Measurements from ENCODE around the gene PCCA. TPM values are rescaled to one million over a fixed set of nuclear protein-coding genes. Genes with fewer than 3 reads are reported as not detected.

The PCCA gene
- polyA plus RNA-seq, 1 donor: 20.0 TPM

- no peak overlapping the region for H3K4me3 ChIP-seq (ENCODE audit: low read length)
- no peak overlapping the region for H3K27ac ChIP-seq (ENCODE audit: low read length)
- no peak for DNase-seq
- no peaks in the 10 kb centered on the region for H3K4me1 ChIP-seq (ENCODE audit: control insufficient read depth, insufficient read depth, low read length)
- H3K36me3 ChIP-seq (ENCODE audit: control insufficient read depth, insufficient read depth, low read length): no peaks in the 10 kb centered on the region
- no peaks in the 10 kb centered on the region for H3K27me3 ChIP-seq (ENCODE audit: control insufficient read depth, insufficient read depth, low read length)
- H3K9me3 ChIP-seq (ENCODE audit: control insufficient read depth, low read depth, low read length): no peaks in the 10 kb centered on the region
- WGBS (ENCODE audit: insufficient coverage, low lambda C conversion rate): no CpG with 5 or more reads among the region's 2 CpGs
Measured at GRCh38 chr13:100340865-100341264, 252.0 kb downstream of the PCCA start.

DNA sequence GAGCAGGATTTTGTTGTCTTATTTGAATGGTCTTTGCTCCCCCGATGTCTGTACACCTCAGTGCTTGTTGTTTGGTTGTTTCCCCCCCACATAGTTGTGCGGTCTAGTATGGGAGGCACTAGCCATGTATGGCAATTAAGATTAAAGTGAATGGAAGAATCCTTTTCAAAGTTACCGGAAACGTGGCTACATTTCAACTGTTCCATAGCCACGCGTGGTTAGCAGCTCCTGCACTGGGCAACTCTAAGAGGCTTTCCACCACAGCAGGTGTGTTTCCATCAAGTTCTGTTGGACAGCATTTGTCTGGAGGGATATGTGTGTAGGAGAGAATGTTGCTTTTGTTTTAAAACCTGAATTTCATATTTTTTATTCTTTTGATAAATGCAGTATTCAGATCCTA, 252.4 kb downstream of the PCCA start:
- no CpG with 5 or more reads among the region's 6 CpGs for WGBS (ENCODE audit: insufficient coverage, low lambda C conversion rate)
- Histone ChIP-seq H3K4me1 (ENCODE audit: control insufficient read depth, insufficient read depth, low read length) (no peaks in the 10 kb centered on the region), H3K27ac (ENCODE audit: low read length) (no peak overlapping the region), H3K9me3 (ENCODE audit: control insufficient read depth, low read depth, low read length) (no peaks in the 10 kb centered on the region), H3K27me3 (ENCODE audit: control insufficient read depth, insufficient read depth, low read length) (no peaks in the 10 kb centered on the region), H3K4me3 (ENCODE audit: low read length) (no peak overlapping the region), H3K36me3 (ENCODE audit: control insufficient read depth, insufficient read depth, low read length) (no peaks in the 10 kb centered on the region)
- no peak for DNase-seq

- H3K9me3 ChIP-seq (ENCODE audit: control insufficient read depth, low read depth, low read length): no peaks in the 10 kb centered on the region
- H3K27me3 ChIP-seq (ENCODE audit: control insufficient read depth, insufficient read depth, low read length): no peaks in the 10 kb centered on the region
- DNase-seq: no peak
- no peaks in the 10 kb centered on the region for H3K4me1 ChIP-seq (ENCODE audit: control insufficient read depth, insufficient read depth, low read length)
- 93% methylated on average over 2 of the region's 4 CpGs for WGBS (ENCODE audit: insufficient coverage, low lambda C conversion rate)
- H3K4me3 ChIP-seq (ENCODE audit: low read length): no peak overlapping the region
- H3K36me3 ChIP-seq (ENCODE audit: control insufficient read depth, insufficient read depth, low read length): no peaks in the 10 kb centered on the region
- H3K27ac ChIP-seq (ENCODE audit: low read length): no peak overlapping the region
Measured at GRCh38 chr13:100344544-100344943, 255.7 kb downstream of the PCCA start.

- no peak overlapping the region for H3K27ac ChIP-seq (ENCODE audit: low read length)
- no peaks in the 10 kb centered on the region for H3K9me3 ChIP-seq (ENCODE audit: control insufficient read depth, low read depth, low read length)
- no peak for DNase-seq
- no peaks in the 10 kb centered on the region for H3K27me3 ChIP-seq (ENCODE audit: control insufficient read depth, insufficient read depth, low read length)
- H3K4me3 ChIP-seq (ENCODE audit: low read length): no peak overlapping the region
- H3K36me3 ChIP-seq (ENCODE audit: control insufficient read depth, insufficient read depth, low read length): no peaks in the 10 kb centered on the region
- 90% methylated on average over 2 of the region's 3 CpGs for WGBS (ENCODE audit: insufficient coverage, low lambda C conversion rate)
- H3K4me1 ChIP-seq (ENCODE audit: control insufficient read depth, insufficient read depth, low read length): no peaks in the 10 kb centered on the region
Measured at GRCh38 chr13:100347968-100348367, 259.1 kb downstream of the PCCA start.

DNA sequence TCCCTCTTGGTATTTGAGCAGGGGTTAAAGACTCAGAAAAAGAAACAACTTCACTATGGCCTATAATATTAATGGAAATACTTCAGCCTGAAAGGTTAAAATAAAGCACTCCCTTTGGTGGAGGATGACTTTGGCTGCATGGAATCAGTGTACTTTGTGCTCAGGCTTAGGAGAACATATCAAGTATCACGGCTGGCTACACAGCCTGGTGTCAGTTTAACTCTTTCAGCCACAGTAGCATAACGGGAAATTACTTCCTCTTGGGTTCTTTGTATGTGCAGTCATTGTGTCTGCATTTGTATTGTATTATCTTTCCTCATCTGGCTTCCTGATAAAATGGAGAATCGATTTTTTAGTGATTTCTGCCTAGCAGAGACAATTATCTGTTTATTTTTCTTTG, 260.7 kb downstream of the PCCA start:
- Histone ChIP-seq H3K4me3 (ENCODE audit: low read length) (no peak overlapping the region), H3K27me3 (ENCODE audit: control insufficient read depth, insufficient read depth, low read length) (no peaks in the 10 kb centered on the region), H3K36me3 (ENCODE audit: control insufficient read depth, insufficient read depth, low read length) (no peaks in the 10 kb centered on the region), H3K4me1 (ENCODE audit: control insufficient read depth, insufficient read depth, low read length) (no peaks in the 10 kb centered on the region), H3K27ac (ENCODE audit: low read length) (no peak overlapping the region), H3K9me3 (ENCODE audit: control insufficient read depth, low read depth, low read length) (no peaks in the 10 kb centered on the region)
- DNase-seq: no peak
- WGBS (ENCODE audit: insufficient coverage, low lambda C conversion rate): 58% methylated on average over 1 of the region's 3 CpGs

- Histone ChIP-seq H3K36me3 (ENCODE audit: control insufficient read depth, insufficient read depth, low read length) (no peaks in the 10 kb centered on the region), H3K9me3 (ENCODE audit: control insufficient read depth, low read depth, low read length) (no peaks in the 10 kb centered on the region), H3K4me1 (ENCODE audit: control insufficient read depth, insufficient read depth, low read length) (no peaks in the 10 kb centered on the region), H3K4me3 (ENCODE audit: low read length) (no peak overlapping the region), H3K27ac (ENCODE audit: low read length) (no peak overlapping the region), H3K27me3 (ENCODE audit: control insufficient read depth, insufficient read depth, low read length) (no peaks in the 10 kb centered on the region)
- no peak for DNase-seq
Measured at GRCh38 chr13:100350601-100351000, 261.7 kb downstream of the PCCA start.

- no CpG with 5 or more reads among the region's 1 CpG for WGBS (ENCODE audit: insufficient coverage, low lambda C conversion rate)
- Histone ChIP-seq H3K36me3 (ENCODE audit: control insufficient read depth, insufficient read depth, low read length) (no peaks in the 10 kb centered on the region), H3K27me3 (ENCODE audit: control insufficient read depth, insufficient read depth, low read length) (no peaks in the 10 kb centered on the region), H3K4me3 (ENCODE audit: low read length) (no peak overlapping the region), H3K9me3 (ENCODE audit: control insufficient read depth, low read depth, low read length) (no peaks in the 10 kb centered on the region), H3K4me1 (ENCODE audit: control insufficient read depth, insufficient read depth, low read length) (no peaks in the 10 kb centered on the region), H3K27ac (ENCODE audit: low read length) (no peak overlapping the region)
- DNase-seq: no peak
Measured at GRCh38 chr13:100356426-100356825, 267.5 kb downstream of the PCCA start.

- H3K27me3 ChIP-seq (ENCODE audit: control insufficient read depth, insufficient read depth, low read length): no peaks in the 10 kb centered on the region
- no peaks in the 10 kb centered on the region for H3K9me3 ChIP-seq (ENCODE audit: control insufficient read depth, low read depth, low read length)
- no peak overlapping the region for H3K27ac ChIP-seq (ENCODE audit: low read length)
- H3K4me1 ChIP-seq (ENCODE audit: control insufficient read depth, insufficient read depth, low read length): no peaks in the 10 kb centered on the region
- H3K36me3 ChIP-seq (ENCODE audit: control insufficient read depth, insufficient read depth, low read length): no peaks in the 10 kb centered on the region
- no peak for DNase-seq
- 33% methylated on average over 1 of the region's 3 CpGs for WGBS (ENCODE audit: insufficient coverage, low lambda C conversion rate)
- no peak overlapping the region for H3K4me3 ChIP-seq (ENCODE audit: low read length)
Measured at GRCh38 chr13:100356889-100357288, 268.0 kb downstream of the PCCA start.

- Histone ChIP-seq H3K36me3 (ENCODE audit: control insufficient read depth, insufficient read depth, low read length) (no peaks in the 10 kb centered on the region), H3K27ac (ENCODE audit: low read length) (no peak overlapping the region), H3K27me3 (ENCODE audit: control insufficient read depth, insufficient read depth, low read length) (no peaks in the 10 kb centered on the region), H3K9me3 (ENCODE audit: control insufficient read depth, low read depth, low read length) (no peaks in the 10 kb centered on the region), H3K4me3 (ENCODE audit: low read length) (no peak overlapping the region), H3K4me1 (ENCODE audit: control insufficient read depth, insufficient read depth, low read length) (no peaks in the 10 kb centered on the region)
- DNase-seq: no peak
- no CpG with 5 or more reads among the region's 1 CpG for WGBS (ENCODE audit: insufficient coverage, low lambda C conversion rate)
Measured at GRCh38 chr13:100357764-100358163, 268.9 kb downstream of the PCCA start.

DNA sequence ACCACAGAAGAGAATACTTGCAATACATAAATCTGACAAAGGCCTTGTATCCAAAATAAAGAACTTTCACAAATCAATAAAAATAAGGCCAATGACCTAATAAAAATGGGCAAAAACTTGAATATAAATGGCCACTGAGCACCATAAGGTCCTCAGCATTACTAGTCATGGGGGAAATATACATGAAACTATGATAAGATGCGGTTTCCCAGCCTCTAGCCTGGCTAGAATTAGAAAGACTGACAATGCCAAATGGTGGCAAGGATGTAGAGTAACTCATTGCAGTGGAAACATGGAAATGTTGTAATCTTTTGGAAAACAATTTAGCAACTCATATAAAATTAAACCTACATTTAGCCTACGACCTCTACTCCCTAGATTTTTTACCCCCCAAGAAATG, 272.6 kb downstream of the PCCA start:
- WGBS (ENCODE audit: insufficient coverage, low lambda C conversion rate): 100% methylated on average over 1 of the region's 2 CpGs
- no peaks in the 10 kb centered on the region for H3K4me1 ChIP-seq (ENCODE audit: control insufficient read depth, insufficient read depth, low read length)
- H3K36me3 ChIP-seq (ENCODE audit: control insufficient read depth, insufficient read depth, low read length): no peaks in the 10 kb centered on the region
- H3K9me3 ChIP-seq (ENCODE audit: control insufficient read depth, low read depth, low read length): no peaks in the 10 kb centered on the region
- H3K27me3 ChIP-seq (ENCODE audit: control insufficient read depth, insufficient read depth, low read length): no peaks in the 10 kb centered on the region
- no peak for DNase-seq
- H3K27ac ChIP-seq (ENCODE audit: low read length): no peak overlapping the region
- no peak overlapping the region for H3K4me3 ChIP-seq (ENCODE audit: low read length)

GRCh38 chr13:100362371-100362770, 273.5 kb downstream of the PCCA start:
- no peaks in the 10 kb centered on the region for H3K36me3 ChIP-seq (ENCODE audit: control insufficient read depth, insufficient read depth, low read length)
- H3K4me1 ChIP-seq (ENCODE audit: control insufficient read depth, insufficient read depth, low read length): no peaks in the 10 kb centered on the region
- no peak for DNase-seq
- H3K4me3 ChIP-seq (ENCODE audit: low read length): no peak overlapping the region
- WGBS (ENCODE audit: insufficient coverage, low lambda C conversion rate): no CpG with 5 or more reads among the region's 2 CpGs
- H3K27me3 ChIP-seq (ENCODE audit: control insufficient read depth, insufficient read depth, low read length): no peaks in the 10 kb centered on the region
- no peaks in the 10 kb centered on the region for H3K9me3 ChIP-seq (ENCODE audit: control insufficient read depth, low read depth, low read length)
- no peak overlapping the region for H3K27ac ChIP-seq (ENCODE audit: low read length)

Measured in large intestine (tissue), 3 donors.